Prostate gland (tissue), 2 donors: ENCODE measurements around the gene BDP1. TPM values are rescaled to one million over a fixed set of nuclear protein-coding genes. Genes with fewer than 3 reads are reported as not detected.

Experiments
- DNase-seq: peaks from one replicate; pipeline ENCODE4 v3.0.0-alpha.2; 2019; ENCODE audit warnings: low spot score
- H3K27ac ChIP-seq, 2 donors: fragments of 200-600 bp; sonication (generic); 2 replicates each; pipeline ENCODE4 v1.5.1; 2017 to 2019
- H3K27me3 ChIP-seq: fragments of 200-600 bp; sonication (generic); replicated peaks from 2 replicates; pipeline ENCODE4 v1.5.1; 2019; ENCODE audit not compliant: insufficient read depth
- H3K36me3 ChIP-seq, 2 donors: fragments of 200-600 bp; sonication (generic); 1 replicate in 1 of 2; 2 replicates in 1 of 2; pipeline versions ENCODE4 v1.5.1 to v1.8.1; 2017 to 2019
- H3K4me1 ChIP-seq: fragments of 200-600 bp; sonication (generic); replicated peaks from 2 replicates; pipeline ENCODE4 v1.5.1; 2019
- H3K4me3 ChIP-seq, 2 donors: fragments of 200-600 bp; sonication (generic); 2 replicates each; pipeline ENCODE4 v1.5.1; 2017 to 2019
- H3K9me3 ChIP-seq: fragments of 200-600 bp; sonication (generic); 2 replicates; pipeline ENCODE4 v1.5.1; 2017
- POLR2A ChIP-seq: fragments of 450-650 bp; IDR thresholded peaks from one replicate; pipeline ENCODE4 v1.6.1; 2016; ENCODE audit warnings: antibody characterized with exemption, mild to moderate bottlenecking
- POLR2AphosphoS5 ChIP-seq: sonication (generic); formaldehyde crosslinking; IDR thresholded peaks from one replicate; pipeline ENCODE4 v1.6.1; 2017; ENCODE audit warnings: antibody characterized with exemption
- WGBS: methylation state at CpG from one replicate; pipeline ENCODE4 v1.1.5; 2018; 5-methylcytosine and 5-hydroxymethylcytosine counted together
- intact Hi-C: fragments of 100-400 bp; cut with DNase I; formaldehyde crosslinking; loops from one replicate; pipeline ENCODE4 v1.14.2; 2022
- total RNA-seq, 2 donors: library from RNA; depleted of rRNA; stranded (reverse); fragments of >200 nt; gene quantifications; one replicate each; pipeline ENCODE4 v1.1.0, GENCODE V29; 2016
- TF ChIP-seq, protein P1 (sequence below), 4 experiments: fragments of 200-600 bp in 2 of 4; fragments of 450-650 bp in 2 of 4; sonication (generic) in 2 of 4; IDR thresholded peaks; 1 replicate in 3 of 4; 2 replicates in 1 of 4; pipeline ENCODE4 v1.5.1; 2016 to 2019; ENCODE audit warnings: antibody characterized with exemption in 4 of 4, mild to moderate bottlenecking in 2 of 4, moderate library complexity in 2 of 4

BDP1 gene
- total RNA-seq, 2 donors from 2014 or later = 17.9 to 25.6 TPM

DNA sequence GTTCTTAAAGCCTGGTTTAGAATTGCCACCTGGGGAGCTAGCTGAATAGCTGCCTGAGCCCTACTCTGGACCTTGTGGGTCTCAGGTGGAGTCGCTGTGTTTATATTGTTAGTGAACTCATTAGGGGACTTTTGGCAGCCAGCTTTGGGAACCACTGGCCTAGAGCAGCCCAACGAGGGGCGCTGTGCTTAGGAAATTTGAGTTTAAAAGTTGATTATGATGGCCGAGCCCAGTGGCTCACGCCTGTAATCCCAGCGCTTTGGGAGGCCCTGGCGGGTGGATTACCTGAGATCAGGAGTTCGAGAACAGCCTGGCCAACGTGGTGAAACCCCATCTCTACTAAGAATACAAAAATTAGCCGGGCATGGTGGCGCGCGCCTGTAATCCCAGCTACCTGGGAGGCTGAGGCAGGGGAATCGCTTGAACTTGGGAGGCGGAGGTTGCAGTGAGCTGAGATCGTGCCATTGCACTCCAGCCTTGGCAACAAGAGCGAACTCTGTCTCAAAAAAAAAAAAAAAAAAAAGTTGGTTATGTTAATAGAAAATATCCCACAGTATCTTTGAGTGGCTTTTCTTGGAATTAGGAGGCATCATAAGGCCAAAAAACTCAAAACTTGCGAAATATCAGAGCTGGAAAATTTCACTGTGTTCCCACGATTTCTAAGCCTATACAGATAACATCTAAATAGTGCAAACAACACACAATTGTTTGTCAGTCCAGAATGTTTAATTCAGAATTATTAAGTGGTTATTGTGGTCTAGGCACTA, 132.5 kb downstream of the BDP1 start:
- Histone ChIP-seq H3K4me3 (peak overlapping the region; percentile 58 to 67), H3K27ac (peak overlapping the region; percentile 86 to 88), H3K27me3 (no peaks in the 10 kb centered on the region), H3K9me3 (no peaks in the 10 kb centered on the region), H3K36me3 (no peaks in the 10 kb centered on the region), H3K4me1 (peaks cover 7% of the 10 kb centered on the region)
- TF ChIP-seq POLR2A (no peak), POLR2AphosphoS5 (no peak)
- TF ChIP-seq, protein P1, sequence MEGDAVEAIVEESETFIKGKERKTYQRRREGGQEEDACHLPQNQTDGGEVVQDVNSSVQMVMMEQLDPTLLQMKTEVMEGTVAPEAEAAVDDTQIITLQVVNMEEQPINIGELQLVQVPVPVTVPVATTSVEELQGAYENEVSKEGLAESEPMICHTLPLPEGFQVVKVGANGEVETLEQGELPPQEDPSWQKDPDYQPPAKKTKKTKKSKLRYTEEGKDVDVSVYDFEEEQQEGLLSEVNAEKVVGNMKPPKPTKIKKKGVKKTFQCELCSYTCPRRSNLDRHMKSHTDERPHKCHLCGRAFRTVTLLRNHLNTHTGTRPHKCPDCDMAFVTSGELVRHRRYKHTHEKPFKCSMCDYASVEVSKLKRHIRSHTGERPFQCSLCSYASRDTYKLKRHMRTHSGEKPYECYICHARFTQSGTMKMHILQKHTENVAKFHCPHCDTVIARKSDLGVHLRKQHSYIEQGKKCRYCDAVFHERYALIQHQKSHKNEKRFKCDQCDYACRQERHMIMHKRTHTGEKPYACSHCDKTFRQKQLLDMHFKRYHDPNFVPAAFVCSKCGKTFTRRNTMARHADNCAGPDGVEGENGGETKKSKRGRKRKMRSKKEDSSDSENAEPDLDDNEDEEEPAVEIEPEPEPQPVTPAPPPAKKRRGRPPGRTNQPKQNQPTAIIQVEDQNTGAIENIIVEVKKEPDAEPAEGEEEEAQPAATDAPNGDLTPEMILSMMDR (IDR thresholded peaks at IDR 0.05) = no peak
- no peak for DNase-seq
- intact Hi-C loops = no loop called here
- 62% methylated on average over 19 of the region's 19 CpGs for whole genome bisulfite sequencing

DNA sequence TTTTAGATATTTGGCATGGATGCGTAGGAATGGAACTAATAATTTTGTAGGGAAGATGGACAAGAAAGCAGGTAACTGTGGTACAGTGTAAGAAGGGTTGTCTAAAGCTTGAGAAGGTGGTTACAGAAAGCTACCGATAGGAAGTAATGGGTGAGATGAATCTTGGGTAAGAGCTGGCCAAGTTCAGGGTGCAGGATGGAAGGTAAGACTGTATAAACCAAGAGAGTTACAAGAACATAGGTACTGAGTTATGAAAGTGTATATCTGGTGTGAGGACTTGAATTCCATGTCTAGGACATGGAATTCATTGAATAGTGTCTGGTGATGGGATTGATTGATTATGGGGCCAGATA, 133.1 kb downstream of the BDP1 start:
- Histone ChIP-seq H3K4me1 (peaks cover 4% of the 10 kb centered on the region), H3K9me3 (no peaks in the 10 kb centered on the region), H3K4me3 (peak overlapping the region; percentile 58 to 67), H3K27me3 (no peaks in the 10 kb centered on the region), H3K36me3 (no peaks in the 10 kb centered on the region), H3K27ac (peak overlapping the region in 1 of 2 donors; percentile 86)
- no peak for DNase-seq
- TF ChIP-seq, protein P1 (IDR thresholded peaks at IDR 0.05) = no peak
- TF ChIP-seq POLR2A (no peak), POLR2AphosphoS5 (no peak)
- intact Hi-C loops = no loop called here
- WGBS = 65% methylated on average over 2 of the region's 2 CpGs

- Histone ChIP-seq H3K4me3 (no peak overlapping the region), H3K9me3 (no peaks in the 10 kb centered on the region), H3K27ac (peak overlapping the region; percentile 10 to 24), H3K4me1 (no peaks in the 10 kb centered on the region), H3K36me3 (no peaks in the 10 kb centered on the region), H3K27me3 (no peaks in the 10 kb centered on the region)
- intact Hi-C loops = no loop called here
- TF ChIP-seq POLR2AphosphoS5 = no peak
- TF ChIP-seq, protein P1 (IDR thresholded peaks at IDR 0.05) = no peak
- no peak for TF ChIP-seq POLR2A
- DNase-seq = no peak
- 45% methylated on average over 2 of the region's 2 CpGs for WGBS
Measured at GRCh38 chr5:71589903-71590302, 134.5 kb downstream of the BDP1 start.

DNA sequence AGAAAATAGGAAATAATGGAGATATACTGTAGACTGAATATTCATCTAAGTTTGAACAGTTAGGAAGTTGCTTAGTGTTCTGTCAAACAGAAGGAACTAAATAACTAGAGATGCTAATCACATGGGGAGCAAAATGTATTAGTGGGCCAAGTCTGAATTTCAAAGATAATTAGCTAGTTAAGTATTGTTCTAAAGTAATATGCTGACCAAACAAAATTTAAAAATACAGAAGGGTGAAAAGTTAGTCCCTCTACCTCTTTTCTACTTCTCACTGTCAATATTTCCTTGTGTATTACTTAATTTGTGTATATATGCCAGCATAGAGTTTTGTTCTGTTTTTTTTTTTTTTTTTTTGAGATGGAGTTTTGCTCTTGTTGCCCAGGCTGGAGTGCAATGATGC, 135.6 kb downstream of the BDP1 start:
- Histone ChIP-seq H3K9me3 (no peaks in the 10 kb centered on the region), H3K27me3 (no peaks in the 10 kb centered on the region), H3K4me1 (no peaks in the 10 kb centered on the region), H3K4me3 (no peak overlapping the region), H3K27ac (no peak overlapping the region), H3K36me3 (no peaks in the 10 kb centered on the region)
- TF ChIP-seq, protein P1 (IDR thresholded peaks at IDR 0.05) = no peak
- no peak for TF ChIP-seq POLR2A
- TF ChIP-seq POLR2AphosphoS5 = no peak
- DNase-seq = no peak
- intact Hi-C loops = no loop called here

DNA sequence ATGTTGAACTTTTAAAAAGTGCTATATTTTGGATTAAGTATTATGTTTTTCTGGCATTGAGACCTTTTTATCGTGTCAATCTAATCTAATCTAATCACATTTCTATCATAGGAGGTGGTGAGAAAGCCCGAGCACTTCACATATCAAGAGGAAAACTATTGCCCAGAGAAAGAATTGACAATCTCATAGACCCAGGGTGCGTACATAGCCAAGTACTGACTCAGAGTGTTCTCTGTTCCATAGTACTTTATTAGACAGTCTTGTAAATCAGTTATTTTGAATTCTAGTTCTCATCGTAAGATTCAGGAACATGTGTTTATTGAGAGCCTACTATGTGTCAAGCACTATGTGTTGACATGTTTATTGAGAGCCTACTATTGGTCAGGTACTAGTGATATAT, 140.7 kb downstream of the BDP1 start:
- Histone ChIP-seq H3K9me3 (no peaks in the 10 kb centered on the region), H3K4me3 (no peak overlapping the region), H3K4me1 (no peaks in the 10 kb centered on the region), H3K27ac (peak overlapping the region in 1 of 2 donors; percentile 3), H3K36me3 (no peaks in the 10 kb centered on the region), H3K27me3 (no peaks in the 10 kb centered on the region)
- TF ChIP-seq POLR2A = no peak
- WGBS = 62% methylated on average over 4 of the region's 4 CpGs
- intact Hi-C loops = no loop called here
- DNase-seq = no peak
